Fibroblast of the aortic adventitia (primary cell): ENCODE data around the gene ZNF594. TPM values are rescaled to one million over a fixed set of nuclear protein-coding genes. Genes with fewer than 3 reads are reported as not detected.
"Not testable (repeated sequence)": the region's sequence is repeated elsewhere in the genome, so short reads cannot be mapped to it uniquely, and the experiment has no call there.

Source experiments
- DNase-seq: peaks from one replicate; pipeline ENCODE4 v3.0.0-alpha.2; 2010; ENCODE audit warnings: low read depth
- H3K4me3 ChIP-seq: 2 replicates; pipeline ENCODE4 v1.5.1; 2011; ENCODE audit warnings: low read depth, mild to moderate bottlenecking, control low read depth, low read length, moderate library complexity
- CTCF ChIP-seq: IDR thresholded peaks from 2 replicates; pipeline ENCODE4 v1.5.1; 2011; ENCODE audit warnings: mild to moderate bottlenecking, low read length, control low read depth, inconsistent platforms; ENCODE audit not compliant: insufficient read depth
- total RNA-seq: library from RNA; depleted of rRNA; stranded (reverse); fragments of >200 nt; gene quantifications from 2 replicates; pipeline ENCODE4 v1.2.3, GENCODE V29; 2012; ENCODE audit warnings: low replicate concordance

The ZNF594 gene
- total RNA-seq, 1 donor: 7.6 TPM

- TF ChIP-seq CTCF: no peak
- no peak overlapping the region for H3K4me3 ChIP-seq
- no peak for DNase-seq
These were observed 10.0 kb downstream of the ZNF594 start for GRCh38 chr17:5181509-5182305.

- no peak for TF ChIP-seq CTCF
- H3K4me3 ChIP-seq: no peak overlapping the region
- no peak for DNase-seq
These were observed 12.7 kb downstream of the ZNF594 start for GRCh38 chr17:5179003-5179402.

GRCh38 chr17:5175027-5175426 is 16.6 kb downstream of the ZNF594 start:
- not testable (repeated sequence) for H3K4me3 ChIP-seq, DNase-seq

GRCh38 chr17:5165791-5166564 is 25.7 kb downstream of the ZNF594 start:
- H3K4me3 ChIP-seq: not testable (repeated sequence)
- DNase-seq: peak; percentile 60

- DNase-seq: no peak
- H3K4me3 ChIP-seq: no peak overlapping the region
- no peak for TF ChIP-seq CTCF
These were observed 27.2 kb downstream of the ZNF594 start for GRCh38 chr17:5164436-5164835.

GRCh38 chr17:5161793-5162192 is 29.9 kb downstream of the ZNF594 start:
- not testable (repeated sequence) for DNase-seq, H3K4me3 ChIP-seq

GRCh38 chr17:5160702-5161101 is 31.0 kb downstream of the ZNF594 start:
- DNase-seq, H3K4me3 ChIP-seq: not testable (repeated sequence)

- H3K4me3 ChIP-seq, DNase-seq: not testable (repeated sequence)
These were observed 45.5 kb downstream of the ZNF594 start for GRCh38 chr17:5146122-5146521.

GRCh38 chr17:5142877-5143276 is 48.8 kb downstream of the ZNF594 start:
- not testable (repeated sequence) for H3K4me3 ChIP-seq, DNase-seq

- TF ChIP-seq CTCF: no peak
- H3K4me3 ChIP-seq: no peak overlapping the region
- DNase-seq: no peak
These were observed 52.3 kb downstream of the ZNF594 start for GRCh38 chr17:5139458-5139732.
